K562 (cell line): ENCODE results near the gene UQCRHL. TPM values are rescaled to one million over a fixed set of nuclear protein-coding genes. Genes with fewer than 3 reads are reported as not detected.

Source experiments
- ADNP ChIP-seq: fragments of 200-800 bp; sonication (Bioruptor generic); IDR thresholded peaks from 2 replicates; pipeline ENCODE4 v1.6.1; 2016; ENCODE audit warnings: missing genetic modification characterization, missing compliant biosample characterization
- EP300 ChIP-seq: IDR thresholded peaks from 2 replicates; pipeline ENCODE4 v1.6.1; 2012; ENCODE audit warnings: low read length, improper control_type of control experiment
- GATAD2A ChIP-seq: fragments of 450-650 bp; IDR thresholded peaks from 2 replicates; pipeline ENCODE4 v1.6.1; 2017
- KDM2B ChIP-seq: fragments of 250-450 bp; sonication (Bioruptor Pico); IDR thresholded peaks from 2 replicates; pipeline ENCODE4 v1.8.0; 2021; ENCODE audit warnings: mild to moderate bottlenecking, moderate library complexity
- MAFK ChIP-seq: IDR thresholded peaks from 2 replicates; pipeline ENCODE4 v1.6.1; 2011; ENCODE audit warnings: low read length, improper control_type of control experiment
- MTA2 ChIP-seq: fragments of 450-650 bp; IDR thresholded peaks from 2 replicates; pipeline ENCODE4 v1.6.1; 2016; ENCODE audit warnings: low read depth
- MYNN ChIP-seq, 2 experiments: sonication (generic); formaldehyde crosslinking in 1 of 2; IDR thresholded peaks; 2 replicates each; pipeline versions ENCODE4 v1.5.0 to v1.6.1; 2016 to 2020; ENCODE audit warnings: antibody characterized with exemption in 1 of 2, missing genetic modification reagents in 1 of 2
- NCOR1 ChIP-seq: fragments of 450-650 bp; IDR thresholded peaks from 2 replicates; pipeline ENCODE4 v1.6.1; 2016; ENCODE audit warnings: mild to moderate bottlenecking, moderate library complexity
- NFIC ChIP-seq: fragments of 450-650 bp; IDR thresholded peaks from 2 replicates; pipeline ENCODE4 v1.6.1; 2017; ENCODE audit warnings: mild to moderate bottlenecking, inconsistent platforms
- NFYB ChIP-seq: IDR thresholded peaks from 2 replicates; pipeline ENCODE4 v1.6.1; 2011; ENCODE audit warnings: mild to moderate bottlenecking, moderate library complexity; ENCODE audit not compliant: insufficient read length; ENCODE audit errors: extremely low read depth
- PHB ChIP-seq: fragments of 250-450 bp; sonication (Bioruptor Pico); IDR thresholded peaks from 2 replicates; pipeline ENCODE4 v1.5.0; 2021
- RNF219 ChIP-seq: fragments of 250-450 bp; sonication (Bioruptor Pico); IDR thresholded peaks from 2 replicates; pipeline ENCODE4 v1.5.0; 2022; ENCODE audit warnings: mild to moderate bottlenecking
- SMAD2 ChIP-seq: fragments of 150-350 bp; IDR thresholded peaks from 2 replicates; pipeline ENCODE4 v1.6.1; 2014; ENCODE audit warnings: low read depth, mild to moderate bottlenecking, low read length
- TCF7 ChIP-seq: sonication (generic); IDR thresholded peaks from 2 replicates; pipeline ENCODE4 v1.6.1; 2016; ENCODE audit warnings: antibody characterized with exemption, borderline replicate concordance
- TFE3 ChIP-seq: fragments of 450-650 bp; formaldehyde crosslinking; IDR thresholded peaks from 2 replicates; pipeline ENCODE4 v1.4.0; 2020; ENCODE audit warnings: mild to moderate bottlenecking, mixed read lengths
- ZBTB11 ChIP-seq, 3 experiments: fragments of 200-800 bp in 1 of 3; fragments of 250-450 bp in 1 of 3; fragments of 450-650 bp in 1 of 3; sonication (Bioruptor Pico) in 1 of 3; sonication (Bioruptor generic) in 1 of 3; formaldehyde crosslinking in 1 of 3; IDR thresholded peaks; 2 replicates each; pipeline versions ENCODE4 v1.6.1 to v1.8.0; 2016 to 2022; ENCODE audit warnings: mild to moderate bottlenecking in 2 of 3, missing genetic modification characterization in 2 of 3, missing compliant biosample characterization in 1 of 3, moderate library complexity in 1 of 3
- ZNF263 ChIP-seq: sonication (generic); formaldehyde crosslinking; IDR thresholded peaks from 2 replicates; pipeline ENCODE4 v1.8.0; 2022; ENCODE audit warnings: mild to moderate bottlenecking, missing genetic modification reagents, borderline replicate concordance
- ZNF384 ChIP-seq: IDR thresholded peaks from 2 replicates; pipeline ENCODE4 v1.6.1; 2012; ENCODE audit warnings: low read depth, low read length, improper control_type of control experiment
- ZNF589 ChIP-seq: fragments of 200-800 bp; sonication (Bioruptor generic); IDR thresholded peaks from 2 replicates; pipeline ENCODE4 v1.6.1; 2016; ENCODE audit warnings: low read depth, missing genetic modification characterization, missing compliant biosample characterization
- ZNF695 ChIP-seq: fragments of 450-650 bp; formaldehyde crosslinking; IDR thresholded peaks from 2 replicates; pipeline ENCODE4 v1.4.0; 2020; ENCODE audit warnings: mild to moderate bottlenecking, moderate library complexity
- polyA plus RNA-seq, 8 experiments: library from polyadenylated mRNA; depleted of rRNA in 4 of 8; stranded (reverse) in 5 of 8; unstranded in 3 of 8; fragments of >200 nt; fragmentation: Nextera tagmentation in 2 of 8; fragmentation: Illumina TruSeq in 1 of 8; extraction: Ambion mirVana in 2 of 8; extraction: Trizol in 1 of 8; gene quantifications; 2 replicates each; pipeline versions ENCODE4 v1.2.1 to v1.2.3, GENCODE V29; 2011 to 2014; ENCODE audit warnings: inconsistent platforms in 1 of 8, missing spikeins in 1 of 8
- total RNA-seq, 7 experiments: library from RNA; depleted of rRNA in 6 of 7; stranded (reverse); fragments of >200 nt in 6 of 7; fragmentation: Illumina TruSeq in 2 of 7; extraction: Trizol in 2 of 7; gene quantifications; 2 replicates each; pipeline versions ENCODE4 v1.2.1 to v1.2.3, GENCODE V29; 2011 to 2021; ENCODE audit warnings: low replicate concordance in 1 of 7

UQCRHL gene
- total and polyA plus RNA-seq, 9 of the 15 experiments (the other 6 are each of a cell fraction or from before 2014, with no cell fraction given) = 5.1 to 41.3 (median 21.8) TPM

- TF ChIP-seq ZBTB11 (CRISPR knock-in tag; IDR thresholded peaks at IDR 0.05) = peak in 2 of 3 experiments; percentile 76 to 98; a peak in 4 of 6 replicates
- TF ChIP-seq EP300 = no peak; the same call in none of the 2 replicates
- no peak for TF ChIP-seq ZNF695 (CRISPR knock-in tag)
- TF ChIP-seq MYNN (IDR thresholded peaks at IDR 0.05) = peak; percentile 44; the same call in 1 of the 2 replicates
- TF ChIP-seq MYNN (CRISPR knock-in tag; IDR thresholded peaks at IDR 0.05) = no peak
- no peak for TF ChIP-seq NFYB
- TF ChIP-seq MAFK = peak; percentile 3
- TF ChIP-seq ZNF263 (CRISPR knock-in tag) = peak; percentile 78; the same call in 1 of the 2 replicates
- no peak for TF ChIP-seq SMAD2
- TF ChIP-seq ZNF384 = no peak
- no peak for TF ChIP-seq PHB (CRISPR knock-in tag)
- no peak for TF ChIP-seq KDM2B
- TF ChIP-seq TFE3 (CRISPR knock-in tag) = no peak
- no peak for TF ChIP-seq ZNF589
- TF ChIP-seq MTA2 = no peak; the same call in 1 of the 2 replicates
- TF ChIP-seq NFIC = peak; percentile 95
- peak; percentile 46; the same call in 1 of the 2 replicates for TF ChIP-seq ADNP (tag)
- TF ChIP-seq NCOR1 = peak; percentile 18; the same call in 1 of the 2 replicates
- 0 out of 2 replicates have a peak, but pooled peaks have one; percentile 66 for TF ChIP-seq GATAD2A
- peak; percentile 84; the same call in 1 of the 2 replicates for TF ChIP-seq TCF7
- TF ChIP-seq RNF219 (CRISPR knock-in tag) = no peak
Measured at GRCh38 chr1:15799928-15800835, 7.3 kb downstream of the UQCRHL start (continued).
